ENCODE measurements around the gene HRH4.

The HRH4 gene

GRCh38 chr18:24500217-24500616 lies 39.8 kb downstream of the HRH4 start:
- no peak for TF ChIP-seq TAF1 (IDR thresholded peaks at IDR 0.05; ENCODE audit: low read depth, low read length)
- no peak for TF ChIP-seq SPI1 (IDR thresholded peaks at IDR 0.05; ENCODE audit: low read depth, low read length)
- no peak for TF ChIP-seq PAX5 (IDR thresholded peaks at IDR 0.05; ENCODE audit: insufficient read depth, low read length, severe bottlenecking)
- TF ChIP-seq POU2F2 (IDR thresholded peaks at IDR 0.05; ENCODE audit: low read depth, low read length): no peak
- TF ChIP-seq POLR2AphosphoS5 (IDR thresholded peaks at IDR 0.05; ENCODE audit: low read depth, low read length): no peak
- no peak for TF ChIP-seq POLR2A (IDR thresholded peaks at IDR 0.05; ENCODE audit: low read depth, low read length)
- FAIRE-seq (no peak), DNase-seq (ENCODE audit: insufficient read length, low spot score) (no peak)

GRCh38 chr18:24500766-24501165 lies 40.3 kb downstream of the HRH4 start:
- FAIRE-seq (no peak), DNase-seq (ENCODE audit: insufficient read length, low spot score) (no peak)
- no peak for TF ChIP-seq POLR2AphosphoS5 (IDR thresholded peaks at IDR 0.05; ENCODE audit: low read depth, low read length)
- no peak for TF ChIP-seq PAX5 (IDR thresholded peaks at IDR 0.05; ENCODE audit: insufficient read depth, low read length, severe bottlenecking)
- TF ChIP-seq POLR2A (IDR thresholded peaks at IDR 0.05; ENCODE audit: low read depth, low read length): no peak
- no peak for TF ChIP-seq TAF1 (IDR thresholded peaks at IDR 0.05; ENCODE audit: low read depth, low read length)
- no peak for TF ChIP-seq POU2F2 (IDR thresholded peaks at IDR 0.05; ENCODE audit: low read depth, low read length)
- no peak for TF ChIP-seq SPI1 (IDR thresholded peaks at IDR 0.05; ENCODE audit: low read depth, low read length)

DNA sequence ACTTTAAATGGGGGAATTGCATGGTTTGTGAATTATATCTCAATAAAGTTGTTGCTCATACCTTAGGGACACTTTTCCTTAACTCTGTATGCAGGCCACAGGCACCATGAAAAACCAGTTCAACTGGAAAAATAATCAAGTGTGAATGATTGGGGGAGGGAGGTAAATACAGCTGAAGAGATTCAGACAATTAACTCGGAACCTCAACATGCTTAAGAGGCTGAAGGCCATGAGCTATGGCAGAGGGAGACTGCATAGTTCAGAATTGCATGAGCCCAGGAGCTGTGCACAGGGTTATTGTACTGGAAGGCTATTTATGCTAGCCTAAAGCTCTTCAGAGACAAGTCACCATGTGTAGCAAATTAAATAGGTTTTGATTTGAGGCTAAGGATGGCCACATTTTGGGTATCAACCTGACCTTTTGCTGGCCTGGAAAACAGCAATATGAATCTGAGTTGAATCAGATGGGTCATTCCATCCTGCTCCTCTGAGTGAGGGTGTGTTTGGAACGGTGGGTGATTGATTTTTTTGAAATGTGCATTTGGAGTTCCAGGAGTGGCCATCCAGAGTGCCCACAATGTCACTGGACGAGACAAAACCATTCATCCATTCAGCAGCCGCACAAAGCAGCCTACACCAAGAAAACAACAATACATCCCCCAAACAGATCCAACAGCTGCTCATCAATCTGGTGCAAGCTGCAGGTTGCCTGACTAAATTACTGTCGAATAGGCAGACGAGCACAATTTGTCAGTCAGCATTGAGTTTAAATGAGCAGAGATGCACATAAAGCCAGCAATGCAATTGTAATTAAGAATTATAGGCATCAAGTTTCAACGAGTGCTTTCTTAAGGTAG lies 42.5 kb downstream of the HRH4 start:
- FAIRE-seq (no peak), DNase-seq (ENCODE audit: insufficient read length, low spot score) (no peak)
- TF ChIP-seq POLR2A (IDR thresholded peaks at IDR 0.05; ENCODE audit: low read depth, low read length) (no peak), POLR2AphosphoS5 (IDR thresholded peaks at IDR 0.05; ENCODE audit: low read depth, low read length) (no peak), TAF1 (IDR thresholded peaks at IDR 0.05; ENCODE audit: low read depth, low read length) (no peak), POU2F2 (IDR thresholded peaks at IDR 0.05; ENCODE audit: low read depth, low read length) (no peak), SPI1 (IDR thresholded peaks at IDR 0.05; ENCODE audit: low read depth, low read length) (no peak)

GRCh38 chr18:24504401-24504800 lies 44.0 kb downstream of the HRH4 start:
- TF ChIP-seq POLR2AphosphoS5 (IDR thresholded peaks at IDR 0.05; ENCODE audit: low read depth, low read length) (no peak), POU2F2 (IDR thresholded peaks at IDR 0.05; ENCODE audit: low read depth, low read length) (no peak), TAF1 (IDR thresholded peaks at IDR 0.05; ENCODE audit: low read depth, low read length) (no peak), PAX5 (IDR thresholded peaks at IDR 0.05; ENCODE audit: insufficient read depth, low read length, severe bottlenecking) (no peak), SPI1 (IDR thresholded peaks at IDR 0.05; ENCODE audit: low read depth, low read length) (no peak), POLR2A (IDR thresholded peaks at IDR 0.05; ENCODE audit: low read depth, low read length) (no peak)
- FAIRE-seq (no peak), DNase-seq (ENCODE audit: insufficient read length, low spot score) (no peak)

DNA sequence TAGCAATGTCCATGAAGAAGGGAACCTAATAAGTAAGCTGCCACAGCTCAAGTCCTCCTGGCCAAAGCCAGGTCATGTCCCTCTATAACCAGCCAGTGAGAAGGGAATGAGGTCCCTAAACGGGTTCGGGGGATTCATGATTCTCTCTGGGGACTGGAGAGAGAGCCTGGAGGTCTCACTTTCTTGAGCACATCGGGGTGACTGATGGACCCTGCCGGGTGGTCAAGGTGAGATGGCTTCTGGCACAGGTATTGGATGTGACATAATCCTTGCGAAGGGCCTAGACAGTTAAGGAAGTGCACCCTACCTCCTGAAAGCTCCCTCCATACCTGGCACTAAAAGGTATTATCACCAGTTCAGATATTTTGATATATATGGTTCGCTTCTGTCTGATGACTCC lies 45.7 kb downstream of the HRH4 start:
- no peak for FAIRE-seq
- TF ChIP-seq TAF1 (IDR thresholded peaks at IDR 0.05; ENCODE audit: low read depth, low read length) (no peak), PAX5 (IDR thresholded peaks at IDR 0.05; ENCODE audit: insufficient read depth, low read length, severe bottlenecking) (no peak), POLR2AphosphoS5 (IDR thresholded peaks at IDR 0.05; ENCODE audit: low read depth, low read length) (no peak)

GRCh38 chr18:24509435-24509834 lies 49.0 kb downstream of the HRH4 start:
- DNase-seq (ENCODE audit: insufficient read length, low spot score): no peak
- no peak for FAIRE-seq
- TF ChIP-seq POLR2AphosphoS5 (IDR thresholded peaks at IDR 0.05; ENCODE audit: low read depth, low read length) (no peak), POU2F2 (IDR thresholded peaks at IDR 0.05; ENCODE audit: low read depth, low read length) (no peak), POLR2A (IDR thresholded peaks at IDR 0.05; ENCODE audit: low read depth, low read length) (no peak), TAF1 (IDR thresholded peaks at IDR 0.05; ENCODE audit: low read depth, low read length) (no peak), SPI1 (IDR thresholded peaks at IDR 0.05; ENCODE audit: low read depth, low read length) (no peak), PAX5 (IDR thresholded peaks at IDR 0.05; ENCODE audit: insufficient read depth, low read length, severe bottlenecking) (no peak)

More for the DNA sequence above, 45.7 kb downstream of the HRH4 start:
- no peak for DNase-seq (ENCODE audit: insufficient read length, low spot score)

DNA sequence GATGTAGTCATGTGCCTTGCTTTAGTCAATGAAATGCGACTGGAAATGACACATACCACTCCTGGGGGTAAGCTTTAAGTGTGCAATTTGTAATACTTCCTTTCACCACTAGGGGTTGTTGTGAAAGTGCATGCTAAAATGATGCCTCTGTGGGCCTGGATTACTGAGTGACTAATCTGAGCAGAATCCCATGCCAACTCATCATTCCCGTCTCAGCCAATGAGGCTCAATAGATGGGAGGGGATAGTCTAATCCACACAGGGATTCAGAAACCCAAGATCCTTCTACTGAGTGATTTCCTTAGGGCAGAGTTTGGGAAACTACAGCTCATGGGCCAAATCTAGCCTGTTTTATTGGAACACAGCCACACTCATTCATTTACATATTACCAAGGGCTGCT lies 54.0 kb downstream of the HRH4 start:
- FAIRE-seq (peak; percentile 85), DNase-seq (ENCODE audit: insufficient read length, low spot score) (peak; percentile 39)
- TF ChIP-seq PAX5 (IDR thresholded peaks at IDR 0.05; ENCODE audit: insufficient read depth, low read length, severe bottlenecking): no peak
- TF ChIP-seq POLR2AphosphoS5 (IDR thresholded peaks at IDR 0.05; ENCODE audit: low read depth, low read length): no peak
- no peak for TF ChIP-seq SPI1 (IDR thresholded peaks at IDR 0.05; ENCODE audit: low read depth, low read length)
- TF ChIP-seq POLR2A (IDR thresholded peaks at IDR 0.05; ENCODE audit: low read depth, low read length): no peak
- no peak for TF ChIP-seq POU2F2 (IDR thresholded peaks at IDR 0.05; ENCODE audit: low read depth, low read length)
- TF ChIP-seq TAF1 (IDR thresholded peaks at IDR 0.05; ENCODE audit: low read depth, low read length): no peak

DNA sequence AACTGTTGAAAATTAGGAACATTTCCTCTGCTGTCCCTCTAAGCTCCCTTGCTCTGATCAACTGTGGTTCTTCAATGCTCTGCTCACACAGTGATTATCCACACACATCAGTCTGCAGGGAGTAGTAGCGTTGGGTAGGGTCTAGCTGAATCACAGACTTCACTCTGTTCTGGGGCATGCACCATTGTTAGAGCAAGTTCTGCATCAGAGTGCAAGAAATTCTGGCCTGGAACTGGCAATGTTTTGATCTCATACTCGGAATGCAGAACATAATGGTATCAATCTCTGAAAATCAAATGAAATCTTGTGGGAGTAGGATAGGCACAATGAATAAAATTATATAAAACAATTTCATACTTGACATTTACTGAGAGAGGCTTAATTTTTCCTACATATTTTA lies 55.3 kb downstream of the HRH4 start:
- no peak for TF ChIP-seq POLR2A (IDR thresholded peaks at IDR 0.05; ENCODE audit: low read depth, low read length)
- no peak for TF ChIP-seq POLR2AphosphoS5 (IDR thresholded peaks at IDR 0.05; ENCODE audit: low read depth, low read length)
- no peak for TF ChIP-seq SPI1 (IDR thresholded peaks at IDR 0.05; ENCODE audit: low read depth, low read length)
- TF ChIP-seq TAF1 (IDR thresholded peaks at IDR 0.05; ENCODE audit: low read depth, low read length): no peak
- TF ChIP-seq POU2F2 (IDR thresholded peaks at IDR 0.05; ENCODE audit: low read depth, low read length): no peak
- no peak for TF ChIP-seq PAX5 (IDR thresholded peaks at IDR 0.05; ENCODE audit: insufficient read depth, low read length, severe bottlenecking)
- FAIRE-seq: no peak
- no peak for DNase-seq (ENCODE audit: insufficient read length, low spot score)

GRCh38 chr18:24516261-24516660 lies 55.8 kb downstream of the HRH4 start:
- no peak for TF ChIP-seq POLR2AphosphoS5 (IDR thresholded peaks at IDR 0.05; ENCODE audit: low read depth, low read length)
- TF ChIP-seq SPI1 (IDR thresholded peaks at IDR 0.05; ENCODE audit: low read depth, low read length): no peak
- FAIRE-seq: no peak
- no peak for DNase-seq (ENCODE audit: insufficient read length, low spot score)

DNA sequence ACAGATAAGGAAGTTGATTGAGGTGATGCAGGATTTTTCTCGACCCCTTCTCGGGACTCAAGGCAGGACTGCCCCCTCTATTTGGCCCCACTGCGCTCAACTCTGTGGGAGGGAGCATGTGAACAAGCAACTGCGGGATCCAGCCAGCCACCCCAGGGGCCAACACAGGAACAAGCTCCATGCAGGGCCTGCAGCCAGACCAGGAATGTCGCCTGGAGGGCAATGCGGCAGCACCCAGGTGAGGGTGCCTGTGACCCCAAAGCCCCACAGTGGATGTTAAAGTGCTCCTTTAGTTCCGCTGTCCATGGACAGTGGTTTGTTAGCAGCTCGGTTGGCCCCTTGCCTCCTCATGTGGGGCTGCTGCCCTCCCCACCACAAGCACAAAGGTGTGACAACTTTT lies 57.1 kb downstream of the HRH4 start:
- TF ChIP-seq TAF1 (IDR thresholded peaks at IDR 0.05; ENCODE audit: low read depth, low read length): no peak
- no peak for TF ChIP-seq POLR2AphosphoS5 (IDR thresholded peaks at IDR 0.05; ENCODE audit: low read depth, low read length)
- no peak for TF ChIP-seq SPI1 (IDR thresholded peaks at IDR 0.05; ENCODE audit: low read depth, low read length)
- no peak for TF ChIP-seq POLR2A (IDR thresholded peaks at IDR 0.05; ENCODE audit: low read depth, low read length)
- no peak for TF ChIP-seq PAX5 (IDR thresholded peaks at IDR 0.05; ENCODE audit: insufficient read depth, low read length, severe bottlenecking)
- no peak for TF ChIP-seq POU2F2 (IDR thresholded peaks at IDR 0.05; ENCODE audit: low read depth, low read length)
- DNase-seq (ENCODE audit: insufficient read length, low spot score) (no peak), FAIRE-seq (no peak)
